SK-N-SH (cell line): ENCODE measurements around the gene PAM16. TPM values are rescaled to one million over a fixed set of nuclear protein-coding genes. Genes with fewer than 3 reads are reported as not detected.

Experiments
- CTCF ChIA-PET: fragments of 300-600, 350-600 bp; formaldehyde crosslinking; extraction: SDS; loops from one replicate; lab custom pipeline; 2021; lab: Yijun Ruan, JAX
- POLR2A ChIA-PET: fragments of 350-600 bp; sonication (Branson Sonifier 250); formaldehyde crosslinking; extraction: SDS; loops from one replicate; lab custom pipeline; 2020; ENCODE audit warnings: antibody characterized with exemption, inconsistent platforms; lab: Yijun Ruan, JAX
- DNase-seq: peaks from one replicate; pipeline ENCODE4 v3.0.0; 2012
- H2AFZ ChIP-seq: fragments of 200-600 bp; sonication (generic); 2 replicates; pipeline ENCODE4 v1.8.1; 2016; ENCODE audit warnings: antibody characterized with exemption, mild to moderate bottlenecking, low read depth
- H3F3A ChIP-seq: fragments of 200-600 bp; sonication (generic); replicated peaks from 2 replicates; pipeline ENCODE3; 2016; ENCODE audit warnings: antibody characterized with exemption, mild to moderate bottlenecking; ENCODE audit not compliant: insufficient read depth
- H3K27ac ChIP-seq, 2 experiments: fragments of 200-500 bp in 1 of 2; fragments of 200-600 bp in 1 of 2; sonication (Bioruptor generic) in 1 of 2; sonication (generic), shearing (Covaris generic) in 1 of 2; 2 replicates each; pipeline versions ENCODE4 v1.5.1 to v1.6.1; 2014 to 2016; ENCODE audit warnings: low read depth in 2 of 2, inconsistent platforms in 1 of 2, low read length in 1 of 2, mild to moderate bottlenecking in 1 of 2, mixed read lengths in 1 of 2
- H3K27me3 ChIP-seq: fragments of 200-600 bp; sonication (generic), shearing (Covaris generic); 2 replicates; pipeline ENCODE4 v1.6.1; 2016; ENCODE audit warnings: mixed run types; ENCODE audit not compliant: insufficient read depth
- H3K36me3 ChIP-seq, 2 experiments: fragments of 200-500 bp in 1 of 2; fragments of 200-600 bp in 1 of 2; sonication (Bioruptor generic) in 1 of 2; sonication (generic) in 1 of 2; replicated peaks in 1 of 2; 2 replicates each; pipeline versions ENCODE3 to v1.5.1; 2014 to 2016; ENCODE audit warnings: low read length in 1 of 2, mild to moderate bottlenecking in 1 of 2; ENCODE audit not compliant: insufficient read depth in 2 of 2, control insufficient read depth in 1 of 2
- H3K4me1 ChIP-seq, 2 experiments: fragments of 200-500 bp in 1 of 2; fragments of 200-600 bp in 1 of 2; sonication (Bioruptor generic) in 1 of 2; sonication (generic), shearing (Covaris generic) in 1 of 2; 2 replicates each; pipeline versions ENCODE4 v1.5.1 to v1.6.1; 2014 to 2016; ENCODE audit warnings: low read depth in 1 of 2, low read length in 1 of 2, mixed run types in 1 of 2; ENCODE audit not compliant: insufficient read depth in 2 of 2, control insufficient read depth in 1 of 2
- H3K4me2 ChIP-seq: fragments of 200-600 bp; sonication (generic), shearing (Covaris generic); 2 replicates; pipeline ENCODE4 v1.6.1; 2017; ENCODE audit warnings: mixed run types
- H3K4me3 ChIP-seq, 2 experiments: fragments of 200-500 bp in 1 of 2; fragments of 200-600 bp in 1 of 2; sonication (Bioruptor generic) in 1 of 2; sonication (generic), shearing (Covaris generic) in 1 of 2; 2 replicates each; pipeline versions ENCODE4 v1.5.1 to v1.8.1; 2014 to 2016; ENCODE audit warnings: low read depth in 2 of 2, inconsistent platforms in 1 of 2, low read length in 1 of 2, mild to moderate bottlenecking in 1 of 2, mixed read lengths in 1 of 2, moderate library complexity in 1 of 2
- H3K79me2 ChIP-seq: fragments of 200-600 bp; sonication (generic); 2 replicates; pipeline ENCODE4 v1.8.1; 2017; ENCODE audit warnings: mild to moderate bottlenecking; ENCODE audit not compliant: insufficient read depth
- H3K9ac ChIP-seq: fragments of 200-600 bp; sonication (generic); 2 replicates; pipeline ENCODE4 v1.6.1; 2017; ENCODE audit warnings: mixed run types
- H3K9me2 ChIP-seq: fragments of 200-600 bp; sonication (generic); 2 replicates; pipeline ENCODE4 v1.6.1; 2017; ENCODE audit warnings: mixed run types
- H3K9me3 ChIP-seq: fragments of 200-600 bp; sonication (generic); 2 replicates; pipeline ENCODE4 v1.6.1; 2017; ENCODE audit warnings: mixed run types, mild to moderate bottlenecking, moderate library complexity
- H4K20me1 ChIP-seq: fragments of 200-600 bp; sonication (generic); 2 replicates; pipeline ENCODE4 v1.6.1; 2017; ENCODE audit warnings: mild to moderate bottlenecking, mixed run types; ENCODE audit not compliant: insufficient read depth
- CTCF ChIP-seq: fragments of 200-600 bp; sonication (generic); IDR thresholded peaks from 2 replicates; pipeline ENCODE4 v1.6.1; 2017; ENCODE audit warnings: antibody characterized with exemption, mild to moderate bottlenecking, moderate library complexity
- FOSL2 ChIP-seq: IDR thresholded peaks from 2 replicates; pipeline ENCODE4 v1.4.0; 2012; ENCODE audit warnings: low read depth, mild to moderate bottlenecking, moderate library complexity, borderline replicate concordance
- FOXJ3 ChIP-seq: sonication (generic); formaldehyde crosslinking; IDR thresholded peaks from 2 replicates; pipeline ENCODE4 v1.5.1; 2020; ENCODE audit warnings: mild to moderate bottlenecking, missing genetic modification reagents
- GATA2 ChIP-seq: sonication (generic); formaldehyde crosslinking; IDR thresholded peaks from 2 replicates; pipeline ENCODE4 v1.5.0; 2020; ENCODE audit warnings: mild to moderate bottlenecking, missing genetic modification reagents
- IRF3 ChIP-seq: fragments of 150-350 bp; IDR thresholded peaks from 2 replicates; pipeline ENCODE4 v1.6.1; 2016; ENCODE audit warnings: mild to moderate bottlenecking, low read depth, low read length
- MAX ChIP-seq: IDR thresholded peaks from 2 replicates; pipeline ENCODE4 v1.4.0; 2012; ENCODE audit warnings: low read depth
- MEF2A ChIP-seq: IDR thresholded peaks from 2 replicates; pipeline ENCODE4 v1.4.0; 2012; ENCODE audit warnings: low read depth, borderline replicate concordance
- NFIC ChIP-seq: IDR thresholded peaks from 2 replicates; pipeline ENCODE4 v1.4.0; 2012; ENCODE audit warnings: borderline replicate concordance
- NRF1 ChIP-seq: IDR thresholded peaks from 2 replicates; pipeline ENCODE4 v1.6.1; 2012; ENCODE audit warnings: low read depth, mild to moderate bottlenecking, low read length
- PBX3 ChIP-seq: IDR thresholded peaks from 2 replicates; pipeline ENCODE4; 2012
- RAD21 ChIP-seq: IDR thresholded peaks from 2 replicates; pipeline ENCODE4 v1.6.1; 2012; ENCODE audit warnings: mild to moderate bottlenecking, low read length
- REST ChIP-seq: IDR thresholded peaks from 2 replicates; pipeline ENCODE4 v1.6.1; 2012; ENCODE audit warnings: mild to moderate bottlenecking, low read depth, low read length, moderate library complexity
- SIN3A ChIP-seq: IDR thresholded peaks from 2 replicates; pipeline ENCODE4 v1.6.1; 2012; ENCODE audit warnings: low read depth, mild to moderate bottlenecking, low read length, moderate library complexity, borderline replicate concordance
- TEAD4 ChIP-seq: IDR thresholded peaks from 2 replicates; pipeline ENCODE4 v1.4.0; 2012; ENCODE audit warnings: mild to moderate bottlenecking, borderline replicate concordance; ENCODE audit not compliant: insufficient read depth
- ZBTB33 ChIP-seq: IDR thresholded peaks from 2 replicates; pipeline ENCODE4 v1.4.0; 2012; ENCODE audit warnings: low read depth, borderline replicate concordance
- WGBS: methylation state at CpG from one replicate; pipeline ENCODE4 v1.1.6; 2017; ENCODE audit warnings: low lambda C conversion rate; 5-methylcytosine and 5-hydroxymethylcytosine counted together
- polyA plus RNA-seq, 3 experiments: library from polyadenylated mRNA; depleted of rRNA; stranded (reverse); fragments of >200 nt; gene quantifications; 2 replicates each; pipeline ENCODE4 v1.2.3, GENCODE V29; 2012
- TF ChIP-seq, protein P1 (sequence below): fragments of 150-350 bp; IDR thresholded peaks from 2 replicates; pipeline ENCODE4 v1.6.1; 2017; ENCODE audit warnings: antibody characterized with exemption, low read length, low read depth, borderline replicate concordance

Gene PAM16
- polyA plus RNA-seq, 1 of the 3 experiments (the other 2 are of a cell fraction): 96.4 TPM

DNA sequence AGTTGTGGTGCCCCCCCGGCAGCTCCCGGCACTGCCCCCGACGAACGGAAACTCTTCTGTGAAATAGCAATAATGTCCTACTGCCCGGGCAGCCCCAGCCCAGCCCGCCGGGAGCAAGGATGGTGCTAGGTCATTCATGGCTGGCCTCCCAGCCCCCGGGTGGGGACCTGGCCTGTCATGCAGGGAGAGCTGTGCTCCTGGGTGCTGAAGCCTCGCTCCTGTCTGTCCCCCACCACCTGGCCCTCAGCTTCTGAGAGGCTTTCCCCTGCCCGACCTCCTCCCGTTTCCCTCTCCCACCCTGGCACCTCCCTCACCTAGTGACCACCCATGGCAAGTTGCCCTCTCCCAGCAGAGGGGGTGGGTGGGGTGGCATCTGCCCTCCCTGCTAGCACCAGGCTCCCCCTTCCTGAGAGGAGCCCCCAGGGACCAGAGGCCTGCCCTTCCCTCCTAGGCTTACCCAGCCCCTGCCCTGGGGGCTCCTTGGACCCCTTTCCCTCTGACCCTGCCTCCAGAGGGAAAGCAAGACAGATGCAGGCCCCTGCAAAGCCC, 13.5 kb downstream of the PAM16 start:
- H3K27me3 ChIP-seq: no peaks in the 10 kb centered on the region

More for the DNA sequence above, 13.5 kb downstream of the PAM16 start:
- Histone ChIP-seq H2AFZ (no peak overlapping the region), H3K4me2 (no peak overlapping the region), H3K4me1 (peaks cover 0 to 19% of the 10 kb centered on the region in 2 experiments; a peak in 1 of 4 replicates), H3K79me2 (peaks cover 21% of the 10 kb centered on the region), H3F3A (peaks cover 3% of the 10 kb centered on the region), H3K9me2 (no peaks in the 10 kb centered on the region), H3K9ac (no peak overlapping the region), H3K27ac (no peak overlapping the region), H3K9me3 (no peaks in the 10 kb centered on the region), H3K4me3 (no peak overlapping the region), H4K20me1 (no peaks in the 10 kb centered on the region), H3K36me3 (peaks cover 3 to 53% of the 10 kb centered on the region in 2 experiments)
- WGBS: 96% methylated on average over 3 of the region's 12 CpGs
- no peak for TF ChIP-seq SIN3A
- TF ChIP-seq ZBTB33: no peak
- no peak for TF ChIP-seq RAD21
- TF ChIP-seq FOXJ3 (CRISPR knock-in tag): no peak
- TF ChIP-seq, protein P1, sequence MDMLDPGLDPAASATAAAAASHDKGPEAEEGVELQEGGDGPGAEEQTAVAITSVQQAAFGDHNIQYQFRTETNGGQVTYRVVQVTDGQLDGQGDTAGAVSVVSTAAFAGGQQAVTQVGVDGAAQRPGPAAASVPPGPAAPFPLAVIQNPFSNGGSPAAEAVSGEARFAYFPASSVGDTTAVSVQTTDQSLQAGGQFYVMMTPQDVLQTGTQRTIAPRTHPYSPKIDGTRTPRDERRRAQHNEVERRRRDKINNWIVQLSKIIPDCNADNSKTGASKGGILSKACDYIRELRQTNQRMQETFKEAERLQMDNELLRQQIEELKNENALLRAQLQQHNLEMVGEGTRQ: no peak
- TF ChIP-seq MAX: no peak
- no peak for TF ChIP-seq FOSL2
- TF ChIP-seq REST: no peak
- no peak for TF ChIP-seq IRF3
- no peak for TF ChIP-seq NFIC
- TF ChIP-seq PBX3: no peak
- TF ChIP-seq NRF1: no peak
- TF ChIP-seq MEF2A: no peak
- no peak for TF ChIP-seq GATA2 (CRISPR knock-in tag)
- no peak for TF ChIP-seq TEAD4
- no peak for TF ChIP-seq CTCF
- ChIA-PET POLR2A (interaction anchor here (0.8 kb wide), 1 partner anchor 84 kb away, joined by 3 read pairs; no protein-coding TSS in a partner anchor), CTCF (interaction anchor here (1.0 to 10.6 kb wide), 7 partner anchors 8 to 355 kb away, joined by 3 to 153 read pairs (median 4); partner anchors contain the start of gene PAM16)
- no peak for DNase-seq
